CD4-positive, CD25-positive, alpha-beta regulatory T cell (primary cell): ENCODE data around the gene CALD1. TPM values are rescaled to one million over a fixed set of nuclear protein-coding genes. Genes with fewer than 3 reads are reported as not detected.
A peak's percentile ranks its signal among the peaks of the same experiment; 100 is the strongest.

Experiments used
- ATAC-seq, 2 donors: fragments of 150-1000 bp; cut with Tn5 transposase; one replicate each; pipeline ENCODE4 v1.10.0; 2021; ENCODE audit warnings: low read depth in 2 of 2, moderate number of reproducible peaks in 2 of 2, moderate library complexity in 1 of 2
- DNase-seq, 3 donors: peaks; one replicate each; pipeline versions ENCODE4 v3.0.0 to v3.0.0-alpha.2; 2012 to 2022; ENCODE audit warnings: mixed read lengths in 1 of 3
- H3K27ac ChIP-seq: one replicate; pipeline ENCODE4 v1.7.0; 2013; ENCODE audit warnings: mild to moderate bottlenecking, low read length; ENCODE audit not compliant: insufficient read depth, poor library complexity, severe bottlenecking
- H3K27me3 ChIP-seq: one replicate; pipeline ENCODE4 v1.7.0; 2013; ENCODE audit warnings: low read length; ENCODE audit not compliant: control insufficient read depth, insufficient read depth
- H3K36me3 ChIP-seq: one replicate; pipeline ENCODE4 v1.7.0; 2013; ENCODE audit warnings: mild to moderate bottlenecking, low read length, moderate library complexity; ENCODE audit not compliant: control insufficient read depth, insufficient read depth
- H3K4me1 ChIP-seq: 2 replicates; pipeline ENCODE4 v1.7.0; 2013; ENCODE audit warnings: mild to moderate bottlenecking, low read length; ENCODE audit not compliant: insufficient read depth, control insufficient read depth, poor library complexity, severe bottlenecking
- H3K4me3 ChIP-seq: one replicate; pipeline ENCODE4 v1.7.0; 2013; ENCODE audit warnings: low read depth, mild to moderate bottlenecking, low read length, moderate library complexity
- H3K9me3 ChIP-seq, 2 experiments: 1 replicate in 1 of 2; 2 replicates in 1 of 2; pipeline ENCODE4 v1.7.0; 2013; ENCODE audit warnings: low read length in 2 of 2, mild to moderate bottlenecking in 1 of 2, moderate library complexity in 1 of 2; ENCODE audit not compliant: control insufficient read depth in 2 of 2
- H3K27ac Mint-ChIP-seq, 3 donors: one replicate each; pipeline ENCODE4 v1.8.0; 2020 to 2022; ENCODE audit warnings: mild to moderate bottlenecking in 3 of 3, mixed read lengths in 3 of 3, moderate library complexity in 2 of 3
- H3K27me3 Mint-ChIP-seq: one replicate; pipeline ENCODE4 v1.8.0; 2022; ENCODE audit warnings: mild to moderate bottlenecking, mixed read lengths
- H3K36me3 Mint-ChIP-seq: one replicate; pipeline ENCODE4 v1.8.0; 2020; ENCODE audit warnings: mixed read lengths
- H3K4me1 Mint-ChIP-seq, 4 donors: one replicate each; pipeline ENCODE4 v1.8.0; 2020 to 2022; ENCODE audit warnings: mixed read lengths in 4 of 4, mild to moderate bottlenecking in 1 of 4
- H3K4me3 Mint-ChIP-seq, 4 donors: one replicate each; pipeline ENCODE4 v1.8.0; 2020 to 2022; ENCODE audit warnings: mild to moderate bottlenecking in 4 of 4, mixed read lengths in 4 of 4, moderate library complexity in 3 of 4
- H3K9me3 Mint-ChIP-seq, 7 donors: one replicate each; pipeline ENCODE4 v1.8.0; 2020 to 2022; ENCODE audit warnings: mixed read lengths in 7 of 7, mild to moderate bottlenecking in 3 of 7, moderate library complexity in 2 of 7
- polyA plus RNA-seq, 4 donors: library from polyadenylated mRNA; unstranded; fragments of 300-500 nt; fragmentation: Illumina TruSeq; gene quantifications; one replicate each; pipeline ENCODE4 v1.2.3, GENCODE V29; 2021
- total RNA-seq: library from RNA; stranded (reverse); gene quantifications from one replicate; pipeline ENCODE4 v1.2.3, GENCODE V29; 2022

Gene CALD1
- total and polyA plus RNA-seq, 5 donors from 2014 or later, result 0.10 to 3.9 (median 0.17) TPM; not detected in 2

- no peak overlapping the region for H3K27ac Mint-ChIP-seq
- Histone ChIP-seq H3K36me3 (no peaks in the 10 kb centered on the region), H3K4me1 (no peaks in the 10 kb centered on the region), H3K27ac (no peak overlapping the region), H3K4me3 (no peak overlapping the region), H3K27me3 (no peaks in the 10 kb centered on the region), H3K9me3 (no peaks in the 10 kb centered on the region)
- no peaks in the 10 kb centered on the region for H3K4me1 Mint-ChIP-seq
- H3K36me3 Mint-ChIP-seq, result no peaks in the 10 kb centered on the region
- H3K9me3 Mint-ChIP-seq, result no peaks in the 10 kb centered on the region
- H3K4me3 Mint-ChIP-seq, result no peak overlapping the region
- DNase-seq (no peak), ATAC-seq (no peak)
- H3K27me3 Mint-ChIP-seq, result peaks cover 4% of the 10 kb centered on the region
Measured at GRCh38 chr7:134752006-134752760, 27.3 kb upstream of the CALD1 start.

- Histone ChIP-seq H3K27me3 (no peaks in the 10 kb centered on the region), H3K4me1 (no peaks in the 10 kb centered on the region), H3K4me3 (no peak overlapping the region), H3K9me3 (no peaks in the 10 kb centered on the region), H3K36me3 (no peaks in the 10 kb centered on the region), H3K27ac (no peak overlapping the region)
- Mint-ChIP-seq H3K9me3 (peaks cover 0 to 3% (median 0%) of the 10 kb centered on the region in 7 donors), H3K27ac (no peak overlapping the region), H3K36me3 (no peaks in the 10 kb centered on the region), H3K4me1 (no peaks in the 10 kb centered on the region), H3K4me3 (no peak overlapping the region), H3K27me3 (peaks cover 16% of the 10 kb centered on the region)
- DNase-seq (peak in 2 of 3 donors; percentile 4 to 61), ATAC-seq (no peak)
Measured at GRCh38 chr7:134755422-134756022, 23.9 kb upstream of the CALD1 start.

GRCh38 chr7:134757938-134758337, 21.5 kb upstream of the CALD1 start:
- no peak overlapping the region for H3K27ac ChIP-seq
- H3K4me3 ChIP-seq, result no peak overlapping the region
- no peak overlapping the region for H3K27ac Mint-ChIP-seq
- peaks cover 18% of the 10 kb centered on the region for H3K27me3 Mint-ChIP-seq
- no peak overlapping the region for H3K4me3 Mint-ChIP-seq
- no peaks in the 10 kb centered on the region for H3K9me3 ChIP-seq
- H3K27me3 ChIP-seq, result no peaks in the 10 kb centered on the region
- H3K9me3 Mint-ChIP-seq, result peaks cover 0 to 3% (median 0%) of the 10 kb centered on the region in 7 donors
- no peaks in the 10 kb centered on the region for H3K4me1 Mint-ChIP-seq
- no peaks in the 10 kb centered on the region for H3K36me3 ChIP-seq
- H3K36me3 Mint-ChIP-seq, result no peaks in the 10 kb centered on the region
- H3K4me1 ChIP-seq, result no peaks in the 10 kb centered on the region
- ATAC-seq (no peak), DNase-seq (no peak)

- peaks cover 0 to 3% (median 0%) of the 10 kb centered on the region in 7 donors for H3K9me3 Mint-ChIP-seq
- ATAC-seq (no peak), DNase-seq (no peak)
- no peak overlapping the region for H3K4me3 Mint-ChIP-seq
- no peaks in the 10 kb centered on the region for H3K36me3 ChIP-seq
- no peaks in the 10 kb centered on the region for H3K36me3 Mint-ChIP-seq
- H3K27me3 Mint-ChIP-seq, result peaks cover 21% of the 10 kb centered on the region
- no peaks in the 10 kb centered on the region for H3K27me3 ChIP-seq
- H3K4me1 ChIP-seq, result no peaks in the 10 kb centered on the region
- H3K27ac ChIP-seq, result no peak overlapping the region
- no peak overlapping the region for H3K27ac Mint-ChIP-seq
- no peaks in the 10 kb centered on the region for H3K9me3 ChIP-seq
- no peaks in the 10 kb centered on the region for H3K4me1 Mint-ChIP-seq
- H3K4me3 ChIP-seq, result no peak overlapping the region
Measured at GRCh38 chr7:134758981-134759380, 20.5 kb upstream of the CALD1 start.

GRCh38 chr7:134761266-134761665, 18.2 kb upstream of the CALD1 start:
- H3K36me3 ChIP-seq, result no peaks in the 10 kb centered on the region
- peaks cover 0 to 4% (median 0%) of the 10 kb centered on the region in 7 donors for H3K9me3 Mint-ChIP-seq
- H3K27ac Mint-ChIP-seq, result no peak overlapping the region
- H3K27me3 Mint-ChIP-seq, result peaks cover 21% of the 10 kb centered on the region
- ATAC-seq, result no peak
- no peak overlapping the region for H3K4me3 Mint-ChIP-seq
- H3K36me3 Mint-ChIP-seq, result no peaks in the 10 kb centered on the region
- no peaks in the 10 kb centered on the region for H3K9me3 ChIP-seq
- H3K27ac ChIP-seq, result no peak overlapping the region
- no peak overlapping the region for H3K4me3 ChIP-seq
- no peaks in the 10 kb centered on the region for H3K4me1 Mint-ChIP-seq
- no peak for DNase-seq
- H3K27me3 ChIP-seq, result no peaks in the 10 kb centered on the region
- no peaks in the 10 kb centered on the region for H3K4me1 ChIP-seq

- no peak overlapping the region for H3K4me3 Mint-ChIP-seq
- peaks cover 16% of the 10 kb centered on the region for H3K27me3 Mint-ChIP-seq
- no peak for DNase-seq
- no peak for ATAC-seq
- H3K9me3 Mint-ChIP-seq, result peaks cover 0 to 4% (median 0%) of the 10 kb centered on the region in 7 donors
- no peaks in the 10 kb centered on the region for H3K9me3 ChIP-seq
- H3K36me3 Mint-ChIP-seq, result no peaks in the 10 kb centered on the region
- no peak overlapping the region for H3K4me3 ChIP-seq
- H3K27ac Mint-ChIP-seq, result no peak overlapping the region
- H3K4me1 Mint-ChIP-seq, result no peaks in the 10 kb centered on the region
- no peaks in the 10 kb centered on the region for H3K36me3 ChIP-seq
- H3K4me1 ChIP-seq, result no peaks in the 10 kb centered on the region
- no peak overlapping the region for H3K27ac ChIP-seq
- H3K27me3 ChIP-seq, result no peaks in the 10 kb centered on the region
Measured at GRCh38 chr7:134763960-134764359, 15.5 kb upstream of the CALD1 start.

GRCh38 chr7:134764365-134764764, 15.1 kb upstream of the CALD1 start:
- no peaks in the 10 kb centered on the region for H3K4me1 ChIP-seq
- no peak overlapping the region for H3K27ac Mint-ChIP-seq
- no peak overlapping the region for H3K27ac ChIP-seq
- no peaks in the 10 kb centered on the region for H3K9me3 ChIP-seq
- no peaks in the 10 kb centered on the region for H3K36me3 ChIP-seq
- no peak for DNase-seq
- H3K9me3 Mint-ChIP-seq, result peaks cover 0 to 4% (median 0%) of the 10 kb centered on the region in 7 donors
- peaks cover 13% of the 10 kb centered on the region for H3K27me3 Mint-ChIP-seq
- no peak for ATAC-seq
- no peak overlapping the region for H3K4me3 ChIP-seq
- no peaks in the 10 kb centered on the region for H3K27me3 ChIP-seq
- no peaks in the 10 kb centered on the region for H3K36me3 Mint-ChIP-seq
- H3K4me1 Mint-ChIP-seq, result no peaks in the 10 kb centered on the region
- H3K4me3 Mint-ChIP-seq, result no peak overlapping the region
